COLO829 (cell line): ENCODE results near the gene CEND1.

ENCODE experiments used
- DNase-seq: peaks from one replicate; pipeline ENCODE4 v3.0.0; 2012; ENCODE audit warnings: low spot score

CEND1 gene

GRCh38 chr11:827146-827896 is 37.4 kb upstream of the CEND1 start:
- no peak for DNase-seq

DNA sequence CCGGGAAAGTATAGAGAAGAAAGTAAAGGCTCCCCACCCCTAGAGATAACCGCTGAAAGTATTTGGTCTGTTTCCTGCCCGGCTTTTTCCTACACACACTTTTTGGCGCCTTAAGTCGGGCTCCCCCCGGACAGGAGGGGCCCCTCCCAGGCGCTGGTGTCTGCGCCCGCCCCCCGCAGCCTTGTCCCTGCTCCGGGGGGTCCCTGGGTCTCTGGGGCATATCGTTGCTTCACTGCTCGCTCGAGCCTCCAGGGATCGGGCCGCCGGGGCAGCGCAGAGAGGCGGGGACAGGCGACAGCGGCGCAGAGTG is 36.9 kb upstream of the CEND1 start:
- no peak for DNase-seq

- no peak for DNase-seq
Observed at GRCh38 chr11:826227-826621, 36.3 kb upstream of the CEND1 start.

DNA sequence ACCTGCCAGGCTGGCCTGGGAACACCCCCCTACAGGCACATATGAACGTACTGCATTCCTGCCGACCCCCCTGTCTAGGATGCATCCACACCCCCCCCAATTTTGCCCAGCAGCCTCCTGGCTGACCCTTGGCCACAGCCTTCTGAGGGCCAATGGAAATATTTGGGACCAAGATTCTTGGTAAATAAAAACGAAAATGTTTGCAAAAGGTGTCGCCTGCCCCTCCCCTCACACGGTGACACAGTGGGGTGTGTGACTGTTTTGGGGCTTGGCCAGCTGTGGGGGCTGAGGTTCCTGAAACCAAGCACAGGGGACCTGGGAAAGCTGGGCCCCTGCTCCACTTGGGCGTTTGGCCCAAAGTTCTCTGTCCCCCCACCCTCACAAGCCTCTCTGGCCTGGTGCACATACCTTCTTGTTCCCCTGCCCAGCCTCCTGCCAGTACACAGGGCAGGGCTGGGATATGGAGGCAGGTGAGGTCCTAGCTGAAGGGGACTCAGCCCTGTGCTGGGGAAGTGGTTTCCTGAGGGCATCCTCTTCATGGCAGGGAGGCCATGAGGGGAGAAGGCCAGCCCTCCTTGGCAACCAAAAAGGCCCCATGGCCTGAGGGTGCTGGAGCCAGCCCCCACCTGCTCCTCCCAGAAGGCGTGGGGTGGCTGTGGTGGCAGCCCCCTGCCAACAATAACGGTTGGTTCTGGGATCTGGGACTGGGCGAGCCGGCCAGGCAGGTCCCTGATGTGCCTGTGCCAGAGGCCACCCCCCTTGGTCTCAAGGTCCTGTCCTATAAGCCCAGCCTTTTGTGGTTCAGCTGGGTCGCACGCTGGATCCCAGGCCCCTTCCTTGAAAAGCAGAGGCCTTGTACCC is 35.7 kb upstream of the CEND1 start:
- DNase-seq: no peak

- DNase-seq: no peak
Observed at GRCh38 chr11:824942-825341, 35.1 kb upstream of the CEND1 start.

GRCh38 chr11:824292-824880 is 34.5 kb upstream of the CEND1 start:
- no peak for DNase-seq

- DNase-seq: no peak
Observed at GRCh38 chr11:823441-824291, 33.8 kb upstream of the CEND1 start.

DNA sequence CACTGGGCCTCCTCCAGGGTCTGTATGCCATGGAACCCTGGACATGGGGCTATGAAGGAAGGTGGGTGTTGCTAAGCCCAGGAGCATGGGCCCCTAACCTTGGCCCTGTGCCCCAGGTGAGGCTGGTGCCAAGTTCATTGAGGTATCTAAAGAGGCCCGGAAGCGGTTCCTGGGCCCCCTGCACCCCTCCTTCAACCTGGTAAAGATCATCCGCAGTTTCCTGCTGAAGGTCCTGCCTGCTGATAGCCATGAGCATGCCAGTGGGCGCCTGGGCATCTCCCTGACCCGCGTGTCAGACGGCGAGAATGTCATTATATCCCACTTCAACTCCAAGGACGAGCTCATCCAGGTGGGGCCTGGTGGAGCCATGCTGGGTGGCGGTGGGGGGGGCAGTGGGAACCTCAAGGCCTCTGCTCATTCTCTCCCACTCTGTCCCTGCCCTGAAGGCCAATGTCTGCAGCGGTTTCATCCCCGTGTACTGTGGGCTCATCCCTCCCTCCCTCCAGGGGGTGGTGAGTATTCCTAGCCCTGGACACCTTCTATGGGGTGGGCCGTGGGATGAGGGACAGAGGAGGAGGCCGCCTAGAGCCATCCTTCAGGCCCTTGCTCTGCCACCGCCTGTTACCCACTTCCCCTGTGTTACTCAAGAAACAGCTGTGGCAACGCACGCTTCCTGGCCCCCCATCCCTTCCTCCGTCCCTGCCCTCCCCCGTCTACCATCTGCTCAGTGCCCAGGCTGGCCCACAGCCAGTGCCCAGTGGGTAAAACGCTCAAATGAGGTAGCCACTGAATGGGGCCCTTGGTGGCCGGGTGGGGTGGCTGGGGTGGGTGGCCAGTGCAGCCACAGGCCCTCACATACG is 31.9 kb upstream of the CEND1 start:
- DNase-seq: no peak

- DNase-seq: no peak
Observed at GRCh38 chr11:820655-821511, 31.0 kb upstream of the CEND1 start.

- peak; percentile 63 for DNase-seq
Observed at GRCh38 chr11:819943-820649, 30.2 kb upstream of the CEND1 start.

GRCh38 chr11:819129-819931 is 29.4 kb upstream of the CEND1 start:
- peak; percentile 85 for DNase-seq

DNA sequence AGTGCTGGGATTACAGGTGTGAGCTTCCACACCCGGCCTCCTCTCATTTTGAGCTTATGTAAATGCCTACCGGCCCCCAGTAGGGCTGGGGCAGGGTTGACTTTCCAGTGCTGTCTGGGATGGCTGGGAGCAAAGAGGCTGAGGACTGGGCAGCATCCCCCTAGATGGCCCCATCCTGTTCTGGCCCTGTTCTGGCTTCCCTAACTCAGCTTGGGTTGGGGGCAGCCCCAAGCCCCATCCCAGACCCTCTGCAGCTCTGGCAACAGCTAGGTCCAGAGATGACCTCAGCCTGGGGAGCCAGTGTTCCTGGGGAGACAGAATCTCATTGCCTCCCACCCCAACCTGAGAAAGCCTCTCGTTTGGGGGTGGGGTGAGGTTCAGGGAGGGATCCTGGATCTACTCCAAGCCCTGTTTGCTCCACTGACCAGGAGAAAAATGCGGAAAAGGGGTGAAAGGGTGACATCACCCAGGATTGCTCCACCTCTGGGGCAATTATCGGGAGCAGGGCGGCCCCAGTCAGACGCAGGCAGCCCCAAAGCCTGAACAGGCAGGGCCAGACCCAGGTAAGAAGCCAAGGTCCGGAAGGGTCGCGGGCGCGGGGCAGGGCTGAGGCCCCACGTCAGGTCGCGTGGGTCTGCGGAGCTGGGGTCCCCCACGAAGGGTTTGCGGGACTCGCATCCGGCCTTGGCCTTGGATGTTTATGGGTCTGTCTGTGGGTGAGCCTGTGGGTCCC is 28.7 kb upstream of the CEND1 start, which contains the start of gene PNPLA2:
TSS of gene PNPLA2 (plus strand) at position 519 of the 733 bp plus-strand sequence. CDS start 805 bp downstream, outside the sequence.
- no peak for DNase-seq

DNA sequence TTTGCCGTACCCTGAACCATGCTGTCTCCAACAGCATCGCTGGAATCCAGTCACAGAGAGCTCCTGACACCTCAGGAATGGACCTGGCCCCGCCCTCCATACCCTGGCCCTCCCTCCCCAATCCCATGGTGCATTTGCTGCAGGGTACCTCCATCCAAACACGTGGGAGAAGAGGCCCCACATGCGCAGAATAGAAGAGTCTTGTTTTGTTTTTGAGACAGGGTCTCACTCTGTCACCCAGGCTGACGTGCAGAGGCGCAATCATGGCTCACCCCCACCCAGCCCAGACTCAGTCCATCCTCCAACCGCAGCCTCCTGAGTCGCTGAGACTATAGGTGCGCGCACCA is 26.5 kb upstream of the CEND1 start:
- DNase-seq: no peak

DNA sequence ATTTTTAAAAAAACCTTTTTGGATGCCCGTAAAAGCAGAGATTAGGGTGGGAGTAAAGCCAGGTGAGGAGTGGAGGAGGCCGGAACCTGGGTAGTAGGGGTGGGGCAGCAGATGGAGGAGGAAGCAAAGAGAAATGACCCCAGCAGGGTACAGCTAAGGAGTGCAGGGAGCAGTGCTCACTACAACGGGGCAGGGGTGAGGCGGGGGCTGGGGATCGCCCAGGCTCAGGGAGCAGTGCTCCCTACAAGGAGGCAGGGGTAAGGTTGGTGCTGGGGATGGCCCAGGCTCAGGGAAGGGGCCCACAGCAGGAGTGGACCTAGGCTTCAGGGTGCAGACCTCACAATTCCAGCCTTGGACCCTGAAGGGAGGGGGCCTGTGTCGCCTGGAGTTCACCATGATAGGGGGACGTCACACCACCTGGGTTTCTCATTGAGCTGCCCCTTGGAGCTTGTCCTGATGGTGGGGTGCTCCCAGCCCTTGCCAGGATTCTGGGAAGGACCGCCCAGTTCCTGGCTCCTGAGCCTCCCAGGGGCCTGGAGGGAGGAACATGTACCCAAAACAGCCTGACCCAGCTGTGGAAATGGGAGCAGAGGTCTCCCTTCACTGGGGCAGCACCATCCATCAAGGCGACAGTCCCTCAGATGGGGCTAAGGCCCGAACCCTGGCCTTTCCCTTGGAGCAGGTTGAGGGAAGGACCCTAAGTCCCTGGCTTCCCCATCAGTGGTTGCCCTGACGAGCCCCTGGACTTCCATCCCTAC is 26.0 kb upstream of the CEND1 start:
- no peak for DNase-seq

DNA sequence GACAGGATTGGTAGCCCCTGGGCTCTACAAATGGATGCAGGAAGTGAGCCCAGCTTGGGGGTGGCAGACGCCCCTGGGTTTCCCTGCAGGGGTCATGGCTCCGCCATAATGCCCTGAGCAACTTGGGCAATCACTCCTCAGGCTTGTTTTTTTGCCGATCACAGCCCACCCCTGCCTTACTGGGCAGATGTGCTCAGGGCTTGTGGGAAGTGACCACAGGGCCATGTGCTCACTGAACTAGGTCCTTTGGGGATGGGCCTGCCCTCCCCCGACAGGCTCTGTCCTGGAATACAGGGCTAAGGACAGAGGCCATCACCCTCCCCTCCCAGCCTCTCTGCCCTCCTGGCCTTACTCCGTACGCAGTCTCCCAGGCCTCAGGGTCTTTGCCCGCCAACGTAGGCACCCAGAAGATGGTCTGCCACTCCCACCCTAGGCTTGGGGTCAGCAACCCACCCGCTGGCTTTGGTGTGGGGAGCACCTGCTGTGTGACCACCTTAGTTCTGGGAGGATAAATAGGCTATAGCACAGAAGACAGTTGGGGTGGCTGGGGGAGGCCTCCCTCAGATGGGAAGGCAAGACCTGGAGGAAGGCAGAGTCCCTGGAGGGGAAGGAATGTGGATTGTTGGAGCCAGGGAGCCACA is 23.7 kb upstream of the CEND1 start:
- no peak for DNase-seq

DNA sequence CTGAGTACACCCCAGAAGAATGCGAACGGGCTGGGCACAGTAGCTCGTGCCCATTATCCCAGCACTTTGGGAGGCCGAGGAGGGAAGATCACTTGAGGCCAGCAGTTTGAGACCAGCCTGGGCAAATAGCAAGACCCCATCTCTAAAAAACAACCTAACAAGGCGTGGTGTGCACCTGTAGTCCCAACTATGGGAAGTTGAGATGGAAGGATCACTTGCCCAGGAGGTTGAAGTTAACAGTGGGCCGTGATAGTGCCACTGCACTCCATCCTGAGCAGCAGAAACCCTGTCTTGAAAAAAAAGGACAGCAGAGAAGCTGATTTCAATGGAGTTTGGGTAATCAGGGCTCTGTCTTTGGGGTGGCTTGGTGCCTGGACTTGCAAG is 23.2 kb upstream of the CEND1 start:
- DNase-seq: no peak

- DNase-seq: no peak
Observed at GRCh38 chr11:812390-812789, 22.5 kb upstream of the CEND1 start.
